ENCODE measurements around the gene UBE2D2.

The UBE2D2 gene

GRCh38 chr5:139636207-139636792 is 75.2 kb downstream of the UBE2D2 start:
- DNase-seq (ENCODE audit: low spot score) = no peak

GRCh38 chr5:139636975-139637408 is 75.9 kb downstream of the UBE2D2 start:
- no peak for DNase-seq (ENCODE audit: low spot score)

- peak; percentile 94 for DNase-seq (ENCODE audit: low spot score)
Observed at GRCh38 chr5:139637438-139638089, 76.4 kb downstream of the UBE2D2 start.

- DNase-seq (ENCODE audit: low spot score) = peak; percentile 86
Observed at GRCh38 chr5:139638090-139638735, 77.1 kb downstream of the UBE2D2 start.

GRCh38 chr5:139638736-139639618 is 77.8 kb downstream of the UBE2D2 start:
- no peak for DNase-seq (ENCODE audit: low spot score)

GRCh38 chr5:139639619-139640380 is 78.7 kb downstream of the UBE2D2 start:
- peak; percentile 4 for DNase-seq (ENCODE audit: low spot score)

- peak; percentile 15 for DNase-seq (ENCODE audit: low spot score)
Observed at GRCh38 chr5:139640421-139641115, 79.4 kb downstream of the UBE2D2 start.

GRCh38 chr5:139641116-139642080 is 80.3 kb downstream of the UBE2D2 start:
- peak; percentile 4 for DNase-seq (ENCODE audit: low spot score)

- DNase-seq (ENCODE audit: low spot score) = no peak
Observed at GRCh38 chr5:139642213-139642612, 81.1 kb downstream of the UBE2D2 start.

GRCh38 chr5:139642891-139643871 is 82.0 kb downstream of the UBE2D2 start:
- DNase-seq (ENCODE audit: low spot score) = no peak

- no peak for DNase-seq (ENCODE audit: low spot score)
Observed at GRCh38 chr5:139644001-139644456, 82.9 kb downstream of the UBE2D2 start.

GRCh38 chr5:139644646-139645429 is 83.7 kb downstream of the UBE2D2 start:
- no peak for DNase-seq (ENCODE audit: low spot score)

- DNase-seq (ENCODE audit: low spot score) = no peak
Observed at GRCh38 chr5:139645430-139645871, 84.3 kb downstream of the UBE2D2 start.

GRCh38 chr5:139646111-139646510 is 85.0 kb downstream of the UBE2D2 start:
- DNase-seq (ENCODE audit: low spot score) = no peak

- no peak for DNase-seq (ENCODE audit: low spot score)
Observed at GRCh38 chr5:139646912-139647505, 85.9 kb downstream of the UBE2D2 start.

- DNase-seq (ENCODE audit: low spot score) = no peak
Observed at GRCh38 chr5:139647506-139648204, 86.5 kb downstream of the UBE2D2 start.

Data from AG08396 (cell line).